Measurements from ENCODE around the gene PLAU. TPM values are rescaled to one million over a fixed set of nuclear protein-coding genes. Genes with fewer than 3 reads are reported as not detected.

The PLAU gene
- total RNA-seq, 1 experiment from 2014 or later, result 8.3 TPM

DNA sequence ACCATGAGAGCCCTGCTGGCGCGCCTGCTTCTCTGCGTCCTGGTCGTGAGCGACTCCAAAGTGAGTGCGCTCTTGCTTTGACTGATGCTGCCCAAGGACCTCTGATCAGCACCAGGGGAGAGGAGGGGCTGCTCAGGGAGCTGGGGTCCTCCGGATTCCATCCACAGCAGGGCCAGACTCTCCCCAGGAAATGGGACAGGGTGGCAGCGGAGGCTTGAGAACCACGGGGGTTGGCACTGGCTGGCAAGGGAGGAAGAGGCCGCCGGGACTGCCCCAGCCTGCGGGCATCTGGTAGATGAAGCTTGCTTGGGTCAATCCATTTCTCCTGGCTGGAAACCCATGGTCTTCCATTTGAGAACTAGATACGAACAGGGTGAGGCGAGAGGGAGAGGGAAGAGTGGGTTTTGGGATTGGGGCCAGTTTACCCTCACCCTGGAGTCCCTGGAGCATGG is 647 bp downstream of the PLAU start:
- H3K4me1 ChIP-seq (ENCODE audit: insufficient read depth, low read length, poor library complexity, severe bottlenecking), result peaks cover 33% of the 10 kb centered on the region
- TF ChIP-seq, protein P1, sequence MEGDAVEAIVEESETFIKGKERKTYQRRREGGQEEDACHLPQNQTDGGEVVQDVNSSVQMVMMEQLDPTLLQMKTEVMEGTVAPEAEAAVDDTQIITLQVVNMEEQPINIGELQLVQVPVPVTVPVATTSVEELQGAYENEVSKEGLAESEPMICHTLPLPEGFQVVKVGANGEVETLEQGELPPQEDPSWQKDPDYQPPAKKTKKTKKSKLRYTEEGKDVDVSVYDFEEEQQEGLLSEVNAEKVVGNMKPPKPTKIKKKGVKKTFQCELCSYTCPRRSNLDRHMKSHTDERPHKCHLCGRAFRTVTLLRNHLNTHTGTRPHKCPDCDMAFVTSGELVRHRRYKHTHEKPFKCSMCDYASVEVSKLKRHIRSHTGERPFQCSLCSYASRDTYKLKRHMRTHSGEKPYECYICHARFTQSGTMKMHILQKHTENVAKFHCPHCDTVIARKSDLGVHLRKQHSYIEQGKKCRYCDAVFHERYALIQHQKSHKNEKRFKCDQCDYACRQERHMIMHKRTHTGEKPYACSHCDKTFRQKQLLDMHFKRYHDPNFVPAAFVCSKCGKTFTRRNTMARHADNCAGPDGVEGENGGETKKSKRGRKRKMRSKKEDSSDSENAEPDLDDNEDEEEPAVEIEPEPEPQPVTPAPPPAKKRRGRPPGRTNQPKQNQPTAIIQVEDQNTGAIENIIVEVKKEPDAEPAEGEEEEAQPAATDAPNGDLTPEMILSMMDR (conservative IDR thresholded peaks at IDR 0.05; ENCODE audit: low read depth, low read length), result no peak
- TF ChIP-seq EZH2 (IDR thresholded peaks at IDR 0.05; ENCODE audit: borderline replicate concordance, low read depth, low read length, poor library complexity, severe bottlenecking), result no peak
- H3K9me3 ChIP-seq (ENCODE audit: low read depth, low read length, poor library complexity, severe bottlenecking), result no peaks in the 10 kb centered on the region
- peak overlapping the region; percentile 64 for H3K4me3 ChIP-seq (ENCODE audit: low read depth, low read length, poor library complexity, severe bottlenecking)
- intact Hi-C loops (cut with micrococcal nuclease; ENCODE audit: unreplicated experiment), result no loop called here
- no peak for DNase-seq (ENCODE audit: low spot score)
- H3K27me3 ChIP-seq (replicated peaks; ENCODE audit: insufficient read depth, low read depth, low read length, poor library complexity), result no peaks in the 10 kb centered on the region
- BruUV-seq (replicated peaks), result no TSS peak
- H3K36me3 ChIP-seq (ENCODE audit: insufficient read depth, low read length, poor library complexity, severe bottlenecking), result no peaks in the 10 kb centered on the region
- H3K27ac ChIP-seq (ENCODE audit: low read depth, low read length, poor library complexity, severe bottlenecking), result peak overlapping the region; percentile 16
- ChIA-PET CTCF (interaction anchor here (0.9 kb wide), 1 partner anchor 25 kb away, joined by 3 read pairs; no protein-coding TSS in a partner anchor), POLR2A (ENCODE audit: low non-redundant PET) (no interaction called here)

DNA sequence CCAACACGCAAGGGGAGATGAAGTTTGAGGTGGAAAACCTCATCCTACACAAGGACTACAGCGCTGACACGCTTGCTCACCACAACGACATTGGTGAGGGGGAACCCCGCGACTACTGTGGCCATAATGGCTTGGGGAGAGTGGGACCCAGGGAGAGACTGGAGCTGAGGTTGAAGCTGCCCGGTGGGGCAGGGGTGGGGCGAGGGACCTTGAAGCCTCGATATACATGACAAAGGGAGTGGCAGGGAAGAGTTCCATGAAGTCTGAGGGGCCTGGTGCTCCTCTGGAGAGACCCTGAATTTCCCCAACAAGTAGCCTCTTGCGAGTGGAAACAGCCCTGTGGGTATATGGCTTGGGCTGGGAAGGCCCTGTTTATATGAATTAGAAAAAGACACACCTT is 3.1 kb downstream of the PLAU start:
- intact Hi-C loops (cut with micrococcal nuclease; ENCODE audit: unreplicated experiment), result no loop called here
- TF ChIP-seq EZH2 (IDR thresholded peaks at IDR 0.05; ENCODE audit: borderline replicate concordance, low read depth, low read length, poor library complexity, severe bottlenecking), result no peak
- TF ChIP-seq, protein P1 (conservative IDR thresholded peaks at IDR 0.05; ENCODE audit: low read depth, low read length), result no peak
- no TSS peak for BruUV-seq (replicated peaks)
- Histone ChIP-seq H3K4me1 (ENCODE audit: insufficient read depth, low read length, poor library complexity, severe bottlenecking) (peaks cover 12% of the 10 kb centered on the region), H3K27ac (ENCODE audit: low read depth, low read length, poor library complexity, severe bottlenecking) (no peak overlapping the region), H3K36me3 (ENCODE audit: insufficient read depth, low read length, poor library complexity, severe bottlenecking) (no peaks in the 10 kb centered on the region), H3K9me3 (ENCODE audit: low read depth, low read length, poor library complexity, severe bottlenecking) (no peaks in the 10 kb centered on the region), H3K4me3 (ENCODE audit: low read depth, low read length, poor library complexity, severe bottlenecking) (no peak overlapping the region), H3K27me3 (replicated peaks; ENCODE audit: insufficient read depth, low read depth, low read length, poor library complexity) (no peaks in the 10 kb centered on the region)
- CTCF ChIA-PET, result no interaction called here
- no peak for DNase-seq (ENCODE audit: low spot score)
- POLR2A ChIA-PET (ENCODE audit: low non-redundant PET), result no interaction called here

DNA sequence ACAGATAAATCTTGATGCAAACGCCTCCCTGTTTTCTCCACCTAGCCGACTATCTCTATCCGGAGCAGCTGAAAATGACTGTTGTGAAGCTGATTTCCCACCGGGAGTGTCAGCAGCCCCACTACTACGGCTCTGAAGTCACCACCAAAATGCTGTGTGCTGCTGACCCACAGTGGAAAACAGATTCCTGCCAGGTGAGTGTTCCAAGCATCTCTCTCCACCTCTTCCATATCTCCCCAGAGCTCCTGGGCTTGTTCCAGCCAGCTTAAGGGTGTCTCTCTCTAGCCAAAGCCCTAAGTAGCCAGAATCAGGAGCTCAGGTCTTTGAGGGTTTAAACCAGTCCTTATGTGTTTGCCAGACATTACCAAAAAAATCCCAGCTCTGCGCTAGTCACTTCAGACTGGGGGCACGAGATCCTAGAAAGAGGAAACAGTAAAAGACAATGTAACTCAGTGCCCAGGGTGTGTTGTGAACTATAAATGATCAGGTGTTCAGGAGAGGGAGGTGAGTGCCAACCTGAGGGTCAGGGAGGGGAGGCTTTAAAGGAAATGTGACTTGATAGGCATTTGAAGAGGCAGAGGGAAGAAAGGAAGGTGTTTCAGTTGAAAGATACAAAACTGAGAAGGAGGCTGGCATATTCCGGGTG is 4.4 kb downstream of the PLAU start:
- no TSS peak for BruUV-seq (replicated peaks)
- Histone ChIP-seq H3K9me3 (ENCODE audit: low read depth, low read length, poor library complexity, severe bottlenecking) (no peaks in the 10 kb centered on the region), H3K4me1 (ENCODE audit: insufficient read depth, low read length, poor library complexity, severe bottlenecking) (peaks cover 4% of the 10 kb centered on the region), H3K4me3 (ENCODE audit: low read depth, low read length, poor library complexity, severe bottlenecking) (no peak overlapping the region), H3K27me3 (replicated peaks; ENCODE audit: insufficient read depth, low read depth, low read length, poor library complexity) (no peaks in the 10 kb centered on the region), H3K36me3 (ENCODE audit: insufficient read depth, low read length, poor library complexity, severe bottlenecking) (no peaks in the 10 kb centered on the region), H3K27ac (ENCODE audit: low read depth, low read length, poor library complexity, severe bottlenecking) (no peak overlapping the region)
- intact Hi-C loops (cut with micrococcal nuclease; ENCODE audit: unreplicated experiment), result no loop called here
- no peak for DNase-seq (ENCODE audit: low spot score)
- POLR2A ChIA-PET (ENCODE audit: low non-redundant PET), result no interaction called here
- TF ChIP-seq, protein P1 (conservative IDR thresholded peaks at IDR 0.05; ENCODE audit: low read depth, low read length), result no peak
- no peak for TF ChIP-seq EZH2 (IDR thresholded peaks at IDR 0.05; ENCODE audit: borderline replicate concordance, low read depth, low read length, poor library complexity, severe bottlenecking)
- CTCF ChIA-PET, result no interaction called here

Measured in A673 (cell line).